H9 (cell line): ENCODE measurements around the gene SH3TC2. TPM values are rescaled to one million over a fixed set of nuclear protein-coding genes. Genes with fewer than 3 reads are reported as not detected.

Experiments used
- DNase-seq: peaks from one replicate; pipeline ENCODE4 v3.0.0-alpha.2; 2017
- H2AFZ ChIP-seq: one replicate; pipeline ENCODE4 v1.6.1; 2013; ENCODE audit warnings: mild to moderate bottlenecking, low read length, control low read depth, moderate library complexity
- H2AK5ac ChIP-seq: 2 replicates; pipeline ENCODE4 v1.6.1; 2013; ENCODE audit warnings: low read length, control low read depth, mixed read lengths; ENCODE audit not compliant: insufficient read length
- H2BK120ac ChIP-seq: one replicate; pipeline ENCODE4 v1.6.1; 2013; ENCODE audit warnings: low read depth, mild to moderate bottlenecking, low read length, control low read depth, inconsistent platforms; ENCODE audit not compliant: poor library complexity, severe bottlenecking
- H2BK12ac ChIP-seq: 2 replicates; pipeline ENCODE4 v1.6.1; 2013; ENCODE audit warnings: low read length, control low read depth, mixed read lengths, low read depth; ENCODE audit not compliant: insufficient read length
- H2BK15ac ChIP-seq: 2 replicates; pipeline ENCODE4 v1.6.1; 2013; ENCODE audit warnings: low read depth, low read length, control low read depth
- H2BK20ac ChIP-seq: one replicate; pipeline ENCODE4 v1.6.1; 2013; ENCODE audit warnings: low read depth, mild to moderate bottlenecking, low read length, control low read depth, inconsistent platforms; ENCODE audit not compliant: poor library complexity, severe bottlenecking
- H2BK5ac ChIP-seq: 2 replicates; pipeline ENCODE4 v1.6.1; 2013; ENCODE audit warnings: low read length, control low read depth, mixed read lengths; ENCODE audit not compliant: insufficient read length
- H3K14ac ChIP-seq: 2 replicates; pipeline ENCODE4 v1.6.1; 2013; ENCODE audit warnings: low read length, control low read depth; ENCODE audit not compliant: insufficient read depth
- H3K18ac ChIP-seq: 2 replicates; pipeline ENCODE4 v1.6.1; 2013; ENCODE audit warnings: low read depth, mild to moderate bottlenecking, mixed read lengths, low read length, control low read depth; ENCODE audit not compliant: insufficient read length
- H3K23ac ChIP-seq: 2 replicates; pipeline ENCODE4 v1.6.1; 2013; ENCODE audit warnings: low read length, control low read depth, mixed read lengths, low read depth; ENCODE audit not compliant: insufficient read length
- H3K23me2 ChIP-seq: 2 replicates; pipeline ENCODE4 v1.6.1; 2013; ENCODE audit warnings: low read depth, mild to moderate bottlenecking, mixed read lengths, low read length, control low read depth; ENCODE audit not compliant: insufficient read length, poor library complexity, severe bottlenecking
- H3K27ac ChIP-seq: 2 replicates; pipeline ENCODE4 v1.5.1; 2013; ENCODE audit warnings: low read length, control low read depth, mixed read lengths, low read depth; ENCODE audit not compliant: insufficient read length
- H3K27me3 ChIP-seq: 2 replicates; pipeline ENCODE4 v1.6.1; 2013; ENCODE audit warnings: low read length, control low read depth, inconsistent platforms; ENCODE audit not compliant: insufficient read depth
- H3K4ac ChIP-seq: 2 replicates; pipeline ENCODE4 v1.6.1; 2013; ENCODE audit warnings: low read depth, mild to moderate bottlenecking, control low read depth, inconsistent platforms, low read length, moderate library complexity
- H3K4me1 ChIP-seq: 2 replicates; pipeline ENCODE4 v1.6.1; 2013; ENCODE audit warnings: low read length, control low read depth, inconsistent platforms; ENCODE audit not compliant: insufficient read depth
- H3K4me2 ChIP-seq: 2 replicates; pipeline ENCODE4 v1.6.1; 2013; ENCODE audit warnings: low read length, control low read depth, mixed read lengths; ENCODE audit not compliant: insufficient read length, insufficient read depth
- H3K56ac ChIP-seq: 2 replicates; pipeline ENCODE4 v1.6.1; 2013; ENCODE audit warnings: low read depth, mild to moderate bottlenecking, mixed read lengths, low read length, control low read depth; ENCODE audit not compliant: insufficient read length
- H3K79me1 ChIP-seq: 2 replicates; pipeline ENCODE4 v1.6.1; 2013; ENCODE audit warnings: low read depth, mild to moderate bottlenecking, moderate library complexity, low read length, control low read depth, inconsistent platforms; ENCODE audit not compliant: insufficient read depth, poor library complexity, severe bottlenecking
- H3K79me2 ChIP-seq: 2 replicates; pipeline ENCODE4 v1.6.1; 2013; ENCODE audit warnings: low read length, control low read depth, inconsistent platforms; ENCODE audit not compliant: insufficient read depth
- H3K9ac ChIP-seq: 2 replicates; pipeline ENCODE4 v1.6.1; 2013; ENCODE audit warnings: low read length, control low read depth, mixed read lengths; ENCODE audit not compliant: insufficient read length; ENCODE audit errors: extremely low read depth
- H3K9me3 ChIP-seq: one replicate; pipeline ENCODE4 v1.6.1; 2013; ENCODE audit warnings: low read depth, low read length, inconsistent platforms; ENCODE audit not compliant: control insufficient read depth
- H3T11ph ChIP-seq: one replicate; pipeline ENCODE4 v1.6.1; 2013; ENCODE audit warnings: mild to moderate bottlenecking, low read length, control low read depth, inconsistent platforms
- H4K20me1 ChIP-seq: one replicate; pipeline ENCODE4 v1.6.1; 2013; ENCODE audit not compliant: control insufficient read depth, insufficient read length, insufficient read depth
- H4K5ac ChIP-seq: 2 replicates; pipeline ENCODE4 v1.6.1; 2013; ENCODE audit warnings: low read depth, mild to moderate bottlenecking, mixed read lengths, low read length, control low read depth; ENCODE audit not compliant: insufficient read length
- H4K8ac ChIP-seq: replicated peaks from 2 replicates; pipeline ENCODE4 v1.6.1; 2013; ENCODE audit warnings: low read length, control low read depth, mixed read lengths, low read depth; ENCODE audit not compliant: insufficient read length
- H4K91ac ChIP-seq: 2 replicates; pipeline ENCODE4 v1.6.1; 2013; ENCODE audit warnings: low read depth, mild to moderate bottlenecking, moderate library complexity, mixed read lengths, low read length, control low read depth; ENCODE audit not compliant: insufficient read length
- H3K27ac Mint-ChIP-seq, 3 experiments: 2 replicates in 2 of 3; 3 replicates in 1 of 3; pipeline ENCODE4 v1.8.0; 2020 to 2021; ENCODE audit warnings: mixed read lengths in 3 of 3, mild to moderate bottlenecking in 1 of 3, moderate library complexity in 1 of 3
- H3K27me3 Mint-ChIP-seq: 2 replicates; pipeline ENCODE4 v1.8.0; 2021; ENCODE audit warnings: low read depth, mild to moderate bottlenecking, moderate library complexity, mixed read lengths
- H3K36me3 Mint-ChIP-seq, 3 experiments: 2 replicates in 2 of 3; 3 replicates in 1 of 3; pipeline ENCODE4 v1.8.0; 2020 to 2021; ENCODE audit warnings: low read depth in 3 of 3, mixed read lengths in 3 of 3; ENCODE audit not compliant: insufficient read depth in 1 of 3
- H3K4me1 Mint-ChIP-seq, 2 experiments: 2 replicates each; pipeline ENCODE4 v1.8.0; 2020; ENCODE audit warnings: mixed read lengths in 2 of 2
- H3K4me3 Mint-ChIP-seq, 2 experiments: 2 replicates in 1 of 2; 3 replicates in 1 of 2; pipeline ENCODE4 v1.8.0; 2020 to 2021; ENCODE audit warnings: mild to moderate bottlenecking in 2 of 2, mixed read lengths in 2 of 2, moderate library complexity in 1 of 2
- H3K9me3 Mint-ChIP-seq, 2 experiments: 2 replicates in 1 of 2; 3 replicates in 1 of 2; pipeline ENCODE4 v1.8.0; 2020; ENCODE audit warnings: mild to moderate bottlenecking in 2 of 2, mixed read lengths in 2 of 2, moderate library complexity in 1 of 2
- CTCF ChIP-seq: fragments of 200-600 bp; sonication (generic); conservative IDR thresholded peaks from 3 replicates; pipeline ENCODE4 v1.8.0; 2021; ENCODE audit warnings: antibody characterized with exemption, mild to moderate bottlenecking
- WGBS: extraction: QIAGEN DNeasy Blood & Tissue Kit; methylation state at CpG from one replicate; pipeline ENCODE4 v1.1.7; 2013; ENCODE audit warnings: missing lambda C conversion rate, low lambda C conversion rate, mixed read lengths; ENCODE audit not compliant: insufficient read length; ENCODE audit errors: extremely low coverage; 5-methylcytosine and 5-hydroxymethylcytosine counted together
- total RNA-seq: library from RNA; stranded (reverse); gene quantifications from 2 replicates; pipeline ENCODE4 v1.2.1, GENCODE V29; 2021

Gene SH3TC2
- total RNA-seq, 1 experiment from 2014 or later, result not detected

- Histone ChIP-seq H3K14ac (no peak overlapping the region), H3K4me2 (no peak overlapping the region), H3K27me3 (no peaks in the 10 kb centered on the region), H2AFZ (no peak overlapping the region), H3K23me2 (no peaks in the 10 kb centered on the region), H2BK20ac (no peak overlapping the region), H3K4ac (no peak overlapping the region), H3K9me3 (no peaks in the 10 kb centered on the region), H4K5ac (no peak overlapping the region), H4K20me1 (no peaks in the 10 kb centered on the region), H2BK5ac (no peak overlapping the region), H3T11ph (no peak overlapping the region), H3K79me2 (no peaks in the 10 kb centered on the region), H3K27ac (no peak overlapping the region), H3K9ac (no peak overlapping the region), H2BK12ac (no peak overlapping the region), H2BK15ac (no peak overlapping the region), H4K8ac (no peak overlapping the region), H3K4me1 (no peaks in the 10 kb centered on the region), H2BK120ac (no peak overlapping the region), H3K23ac (no peak overlapping the region), H3K56ac (no peak overlapping the region), H4K91ac (no peak overlapping the region), H3K79me1 (no peaks in the 10 kb centered on the region), H2AK5ac (no peak overlapping the region), H3K18ac (no peak overlapping the region)
- Mint-ChIP-seq H3K27ac (no peak overlapping the region), H3K4me1 (peaks cover 2 to 6% of the 10 kb centered on the region in 2 experiments; a peak in 3 of 4 replicates), H3K9me3 (no peaks in the 10 kb centered on the region; a peak in 1 of 5 replicates), H3K27me3 (peaks cover 2% of the 10 kb centered on the region; the same call in 1 of the 2 replicates), H3K4me3 (no peak overlapping the region), H3K36me3 (no peaks in the 10 kb centered on the region)
- no peak for TF ChIP-seq CTCF
- no CpG with 5 or more reads among the region's 1 CpG for WGBS
- no peak for DNase-seq
Observed at GRCh38 chr5:149072376-149072775, 9.5 kb upstream of the SH3TC2 start.
